GM23338 (cell line): Measurements from ENCODE around the gene ATP8A2.

Experiments used
- CREB1 ChIP-seq: fragments of 250-450 bp; sonication (Bioruptor Pico); IDR thresholded peaks from 2 replicates; pipeline ENCODE4 v1.5.0; 2020; ENCODE audit warnings: low read depth, mild to moderate bottlenecking, moderate library complexity
- CTCF ChIP-seq, 2 experiments: fragments of 200-600 bp in 1 of 2; sonication (generic) in 1 of 2; conservative IDR thresholded peaks; 2 replicates each; pipeline versions ENCODE4 v1.5.1 to v1.6.1; 2016 to 2017; ENCODE audit warnings: antibody characterized with exemption in 2 of 2, low read depth in 2 of 2, mild to moderate bottlenecking in 2 of 2, moderate library complexity in 1 of 2
- ETS1 ChIP-seq: IDR thresholded peaks from 2 replicates; pipeline ENCODE4 v1.6.1; 2016; ENCODE audit warnings: antibody characterized with exemption
- EZH2 ChIP-seq: fragments of 200-600 bp; sonication (generic); IDR thresholded peaks from one replicate; pipeline ENCODE4 v1.8.0; 2017; ENCODE audit warnings: antibody characterized with exemption, mild to moderate bottlenecking, low read depth; ENCODE audit not compliant: unreplicated experiment
- EZH2phosphoT487 ChIP-seq: fragments of 200-600 bp; sonication (generic); IDR thresholded peaks from one replicate; pipeline ENCODE4 v1.8.1; 2018; ENCODE audit warnings: antibody characterized with exemption; ENCODE audit not compliant: unreplicated experiment
- JUNB ChIP-seq: IDR thresholded peaks from one replicate; pipeline ENCODE4 v1.6.1; 2016; ENCODE audit warnings: antibody characterized with exemption; ENCODE audit not compliant: unreplicated experiment
- NANOG ChIP-seq: IDR thresholded peaks from 2 replicates; pipeline ENCODE4 v1.6.1; 2016; ENCODE audit warnings: antibody characterized with exemption, borderline replicate concordance
- POLR2AphosphoS5 ChIP-seq: IDR thresholded peaks from 2 replicates; pipeline ENCODE4 v1.6.1; 2016; ENCODE audit warnings: antibody characterized with exemption, low read depth
- REST ChIP-seq: IDR thresholded peaks from one replicate; pipeline ENCODE4 v1.6.1; 2018; ENCODE audit warnings: antibody characterized with exemption; ENCODE audit not compliant: unreplicated experiment
- STAT1 ChIP-seq: IDR thresholded peaks from one replicate; pipeline ENCODE4 v1.6.1; 2016; ENCODE audit warnings: antibody characterized with exemption; ENCODE audit not compliant: unreplicated experiment
- ZNF114 ChIP-seq: fragments of 250-450 bp; sonication (Bioruptor Pico); IDR thresholded peaks from 2 replicates; pipeline ENCODE4 v1.5.0; 2020; ENCODE audit warnings: mild to moderate bottlenecking, moderate library complexity
- ZNF331 ChIP-seq: fragments of 250-450 bp; sonication (Bioruptor Pico); IDR thresholded peaks from 2 replicates; pipeline ENCODE4 v1.5.0; 2020; ENCODE audit warnings: low read depth, mild to moderate bottlenecking, moderate library complexity
- ZNF462 ChIP-seq: fragments of 250-450 bp; sonication (Bioruptor Pico); IDR thresholded peaks from 2 replicates; pipeline ENCODE4 v1.5.0; 2020; ENCODE audit warnings: mild to moderate bottlenecking, moderate library complexity

GRCh38 chr13:26026211-26026610 is 654.4 kb downstream of the ATP8A2 start:
- TF ChIP-seq EZH2phosphoT487 (no peak), EZH2 (no peak), CTCF (conservative IDR thresholded peaks at IDR 0.05; ENCODE audit: low read depth in 2 of 2) (no peak), JUNB (no peak), ZNF114 (CRISPR knock-in tag) (no peak), POLR2AphosphoS5 (no peak), REST (no peak), CREB1 (CRISPR knock-in tag) (no peak), ZNF331 (CRISPR knock-in tag) (no peak), ETS1 (no peak), NANOG (no peak), ZNF462 (CRISPR knock-in tag) (no peak), STAT1 (no peak)
